Esophagus muscularis mucosa (tissue), 4 donors: ENCODE data around the gene TUBB8. TPM values are rescaled to one million over a fixed set of nuclear protein-coding genes. Genes with fewer than 3 reads are reported as not detected.

Source experiments
- DNase-seq: peaks from one replicate; pipeline ENCODE4 v3.0.0-alpha.2; 2017; ENCODE audit errors: extremely low spot score
- H3K27ac ChIP-seq, 4 donors: fragments of 200-600 bp; sonication (generic); replicated peaks in 1 of 4; 1 replicate in 3 of 4; 2 replicates in 1 of 4; pipeline ENCODE4 v1.5.1; 2016 to 2019; ENCODE audit warnings: mild to moderate bottlenecking in 1 of 4
- H3K27me3 ChIP-seq, 4 donors: fragments of 200-600 bp; sonication (generic); one replicate each; pipeline versions ENCODE4 v1.5.1 to v1.6.0; 2016 to 2019
- H3K36me3 ChIP-seq, 4 donors: fragments of 200-600 bp; sonication (generic); one replicate each; pipeline ENCODE4 v1.5.1; 2016 to 2019
- H3K4me1 ChIP-seq, 4 donors: fragments of 200-600 bp; sonication (generic); one replicate each; pipeline ENCODE4 v1.5.1; 2016 to 2019
- H3K4me3 ChIP-seq, 4 donors: fragments of 200-600 bp; sonication (generic); 1 replicate in 2 of 4; 2 replicates in 2 of 4; pipeline ENCODE4 v1.5.1; 2016 to 2019; ENCODE audit warnings: mild to moderate bottlenecking in 4 of 4, moderate library complexity in 1 of 4
- H3K9me3 ChIP-seq, 4 donors: fragments of 200-600 bp; sonication (generic); 1 replicate in 3 of 4; 2 replicates in 1 of 4; pipeline ENCODE4 v1.5.1; 2016 to 2019
- CTCF ChIP-seq, 3 experiments: fragments of 200-600 bp in 2 of 3; fragments of 450-650 bp in 1 of 3; sonication (generic) in 2 of 3; IDR thresholded peaks; one replicate each; pipeline ENCODE4 v1.5.1; 2017 to 2019; ENCODE audit warnings: antibody characterized with exemption in 3 of 3, mild to moderate bottlenecking in 2 of 3, moderate library complexity in 1 of 3
- EP300 ChIP-seq: sonication (generic); formaldehyde crosslinking; IDR thresholded peaks from one replicate; pipeline ENCODE4 v1.6.1; 2017; ENCODE audit warnings: antibody characterized with exemption
- POLR2A ChIP-seq: fragments of 450-650 bp; IDR thresholded peaks from one replicate; pipeline ENCODE4 v1.6.1; 2017; ENCODE audit warnings: antibody characterized with exemption, moderate library complexity, mild to moderate bottlenecking, low read depth
- POLR2AphosphoS5 ChIP-seq, 2 donors: sonication (generic); formaldehyde crosslinking; IDR thresholded peaks; one replicate each; pipeline ENCODE4 v1.6.1; 2017; ENCODE audit warnings: antibody characterized with exemption in 2 of 2
- WGBS: methylation state at CpG from one replicate; pipeline ENCODE4 v1.1.5; 2018; 5-methylcytosine and 5-hydroxymethylcytosine counted together
- intact Hi-C: fragments of 100-400 bp; cut with DNase I; formaldehyde crosslinking; loops from one replicate; pipeline ENCODE4 v1.15.1; 2023
- total RNA-seq, 4 donors: library from RNA; depleted of rRNA; stranded (reverse); fragments of >200 nt; gene quantifications; one replicate each; pipeline versions ENCODE4 v1.1.0 to v1.2.1, GENCODE V29; 2016

Gene TUBB8
- total RNA-seq, 4 donors from 2014 or later, result not detected

GRCh38 chr10:87177-88080, 38.3 kb upstream of the TUBB8 start:
- Histone ChIP-seq H3K36me3 (no peaks in the 10 kb centered on the region), H3K4me1 (no peaks in the 10 kb centered on the region), H3K27me3 (peaks cover 0 to 17% (median 0%) of the 10 kb centered on the region in 4 donors), H3K9me3 (no peaks in the 10 kb centered on the region), H3K27ac (no peak overlapping the region), H3K4me3 (no peak overlapping the region)
- 76% methylated on average over 19 of the region's 19 CpGs for WGBS
- intact Hi-C loops, result no loop called here
- DNase-seq, result no peak
- TF ChIP-seq CTCF (IDR thresholded peaks at IDR 0.05) (no peak), EP300 (no peak), POLR2AphosphoS5 (IDR thresholded peaks at IDR 0.05) (no peak), POLR2A (no peak)

GRCh38 chr10:86031-86430, 36.9 kb upstream of the TUBB8 start:
- H3K4me3 ChIP-seq, result no peak overlapping the region
- H3K27ac ChIP-seq, result no peak overlapping the region
- peaks cover 0 to 26% (median 0%) of the 10 kb centered on the region in 4 donors for H3K27me3 ChIP-seq
- intact Hi-C loops, result no loop called here
- H3K4me1 ChIP-seq, result no peaks in the 10 kb centered on the region
- no peak for TF ChIP-seq POLR2A
- no peak for TF ChIP-seq CTCF (IDR thresholded peaks at IDR 0.05)
- TF ChIP-seq EP300, result no peak
- TF ChIP-seq POLR2AphosphoS5 (IDR thresholded peaks at IDR 0.05), result no peak
- H3K9me3 ChIP-seq, result no peaks in the 10 kb centered on the region
- H3K36me3 ChIP-seq, result no peaks in the 10 kb centered on the region
- 87% methylated on average over 10 of the region's 10 CpGs for WGBS
- DNase-seq, result no peak

- 65% methylated on average over 7 of the region's 8 CpGs for WGBS
- TF ChIP-seq EP300, result no peak
- TF ChIP-seq POLR2AphosphoS5 (IDR thresholded peaks at IDR 0.05), result no peak
- no peak for TF ChIP-seq POLR2A
- TF ChIP-seq CTCF (IDR thresholded peaks at IDR 0.05), result no peak
These were observed 35.9 kb upstream of the TUBB8 start for GRCh38 chr10:85044-85443.

GRCh38 chr10:83930-84530, 34.9 kb upstream of the TUBB8 start:
- H3K27me3 ChIP-seq, result peaks cover 0 to 43% (median 3%) of the 10 kb centered on the region in 4 donors
- no peaks in the 10 kb centered on the region for H3K9me3 ChIP-seq
- no peak for TF ChIP-seq EP300
- TF ChIP-seq CTCF (IDR thresholded peaks at IDR 0.05), result no peak
- no peak for TF ChIP-seq POLR2A
- no peak for TF ChIP-seq POLR2AphosphoS5 (IDR thresholded peaks at IDR 0.05)
- no peak for DNase-seq
- H3K4me3 ChIP-seq, result no peak overlapping the region
- intact Hi-C loops, result no loop called here
- no peak overlapping the region for H3K27ac ChIP-seq
- no peaks in the 10 kb centered on the region for H3K36me3 ChIP-seq
- 90% methylated on average over 9 of the region's 9 CpGs for WGBS
- no peaks in the 10 kb centered on the region for H3K4me1 ChIP-seq

More at GRCh38 chr10:85044-85443, 35.9 kb upstream of the TUBB8 start:
- Histone ChIP-seq H3K9me3 (no peaks in the 10 kb centered on the region), H3K4me3 (no peak overlapping the region), H3K4me1 (no peaks in the 10 kb centered on the region), H3K27ac (no peak overlapping the region), H3K27me3 (peaks cover 0 to 36% (median 0%) of the 10 kb centered on the region in 4 donors), H3K36me3 (no peaks in the 10 kb centered on the region)
- intact Hi-C loops, result no loop called here
- DNase-seq, result no peak
